ENCODE data around the gene ARHGAP22.

GRCh38 chr10:48550071-48550691 lies 54.7 kb downstream of the ARHGAP22 start:
- TF ChIP-seq CTCF (IDR thresholded peaks at IDR 0.05) (no peak), TCF7L2 (IDR thresholded peaks at IDR 0.05; ENCODE audit: low read depth, low read length) (no peak), SIN3A (IDR thresholded peaks at IDR 0.05; ENCODE audit: borderline replicate concordance, insufficient read depth, low read depth, low read length) (no peak)
